ENCODE results near the gene POLN. TPM values are rescaled to one million over a fixed set of nuclear protein-coding genes. Genes with fewer than 3 reads are reported as not detected.
"Not testable (repeated sequence)": the region's sequence is repeated elsewhere in the genome, so short reads cannot be mapped to it uniquely, and the experiment has no call there.

POLN gene
- total RNA-seq, 2 experiments from 2014 or later, result 1.2 to 2.2 TPM

GRCh38 chr4:2183394-2183793, 58.5 kb downstream of the POLN start:
- CTCF ChIA-PET, result interaction anchor here (0.7 kb wide), 1 partner anchor 279 kb away, joined by 4 read pairs; no protein-coding TSS in a partner anchor
- POLR2A ChIA-PET, result no interaction called here

GRCh38 chr4:2182994-2183393, 58.9 kb downstream of the POLN start:
- ChIA-PET CTCF (no interaction called here), POLR2A (no interaction called here)

- ChIA-PET POLR2A (interaction anchor here (0.7 kb wide), 1 partner anchor 124 kb away, joined by 4 read pairs; no protein-coding TSS in a partner anchor), CTCF (no interaction called here)
These were observed 61.5 kb downstream of the POLN start for GRCh38 chr4:2180410-2180809.

- POLR2A ChIA-PET, result no interaction called here
- CTCF ChIA-PET, result no interaction called here
These were observed 62.2 kb downstream of the POLN start for GRCh38 chr4:2179717-2180116.

GRCh38 chr4:2178986-2179385, 62.9 kb downstream of the POLN start:
- POLR2A ChIA-PET, result no interaction called here
- CTCF ChIA-PET, result no interaction called here

GRCh38 chr4:2177443-2178093, 64.4 kb downstream of the POLN start:
- POLR2A ChIA-PET, result no interaction called here
- CTCF ChIA-PET, result interaction anchor here (1.0 kb wide), 1 partner anchor 10 kb away, joined by 3 read pairs; no protein-coding TSS in a partner anchor

GRCh38 chr4:2175990-2176698, 65.8 kb downstream of the POLN start:
- ChIA-PET CTCF (no interaction called here), POLR2A (no interaction called here)

GRCh38 chr4:2174061-2174460, 67.9 kb downstream of the POLN start:
- CTCF ChIA-PET, result no interaction called here
- POLR2A ChIA-PET, result no interaction called here

GRCh38 chr4:2172627-2173231, 69.2 kb downstream of the POLN start:
- POLR2A ChIA-PET, result no interaction called here
- CTCF ChIA-PET, result interaction anchor here (1.1 kb wide), 1 partner anchor 22 kb away, joined by 3 read pairs; no protein-coding TSS in a partner anchor

GRCh38 chr4:2172161-2172560, 69.8 kb downstream of the POLN start:
- ChIA-PET POLR2A (no interaction called here), CTCF (interaction anchor here (0.6 to 1.1 kb wide), 2 partner anchors 23 to 24 kb away, joined by 3 read pairs; no protein-coding TSS in a partner anchor)

- POLR2A ChIA-PET, result no interaction called here
These were observed 73.2 kb downstream of the POLN start for GRCh38 chr4:2168469-2169319.

GRCh38 chr4:2166253-2166652, 75.7 kb downstream of the POLN start:
- ChIA-PET CTCF (no interaction called here), POLR2A (no interaction called here)

More at GRCh38 chr4:2168469-2169319, 73.2 kb downstream of the POLN start:
- CTCF ChIA-PET, result interaction anchor here (0.6 kb wide), 1 partner anchor 60 kb away, joined by 3 read pairs; no protein-coding TSS in a partner anchor

GRCh38 chr4:2165391-2165790, 76.5 kb downstream of the POLN start:
- CTCF ChIA-PET, result no interaction called here
- POLR2A ChIA-PET, result no interaction called here

- POLR2A ChIA-PET, result no interaction called here
- CTCF ChIA-PET, result no interaction called here
These were observed 78.6 kb downstream of the POLN start for GRCh38 chr4:2163311-2163821.

- CTCF ChIA-PET, result not testable (repeated sequence)
- POLR2A ChIA-PET, result interaction anchor here (0.6 kb wide), 1 partner anchor 79 kb away, joined by 14 read pairs; no protein-coding TSS in a partner anchor
These were observed 80.7 kb downstream of the POLN start for GRCh38 chr4:2161092-2161703.

- CTCF ChIA-PET, result no interaction called here
- POLR2A ChIA-PET, result no interaction called here
These were observed 82.0 kb downstream of the POLN start for GRCh38 chr4:2159931-2160330.

GRCh38 chr4:2155246-2155645, 86.7 kb downstream of the POLN start:
- CTCF ChIA-PET, result no interaction called here
- POLR2A ChIA-PET, result no interaction called here

- CTCF ChIA-PET, result interaction anchor here (0.7 kb wide), 1 partner anchor 69 kb away, joined by 3 read pairs; no protein-coding TSS in a partner anchor
- POLR2A ChIA-PET, result no interaction called here
These were observed 87.6 kb downstream of the POLN start for GRCh38 chr4:2154215-2154740.

GRCh38 chr4:2151544-2151943, 90.4 kb downstream of the POLN start:
- ChIA-PET POLR2A (no interaction called here), CTCF (no interaction called here)
